Endodermal cell (in vitro differentiated cells): ENCODE data around the gene ZNF750. TPM values are rescaled to one million over a fixed set of nuclear protein-coding genes. Genes with fewer than 3 reads are reported as not detected.

Experiments
- DNase-seq: peaks from one replicate; pipeline ENCODE4 v3.0.0-alpha.2; 2017
- H3K27ac ChIP-seq: 2 replicates; pipeline ENCODE4 v1.5.1; 2013; ENCODE audit warnings: mild to moderate bottlenecking, low read depth, low read length, moderate library complexity
- H3K27me3 ChIP-seq: 2 replicates; pipeline ENCODE4 v1.6.1; 2013; ENCODE audit warnings: mild to moderate bottlenecking, low read length, moderate library complexity; ENCODE audit not compliant: insufficient read depth, control insufficient read depth, poor library complexity, severe bottlenecking
- H3K36me3 ChIP-seq: 2 replicates; pipeline ENCODE4 v1.7.0; 2013; ENCODE audit warnings: mild to moderate bottlenecking, low read length, moderate library complexity; ENCODE audit not compliant: control insufficient read depth, insufficient read depth
- H3K4me1 ChIP-seq: one replicate; pipeline ENCODE4 v1.7.0; 2013; ENCODE audit warnings: low read length; ENCODE audit not compliant: control insufficient read depth, insufficient read depth
- H3K4me3 ChIP-seq: 2 replicates; pipeline ENCODE4 v1.5.1; 2013; ENCODE audit warnings: mild to moderate bottlenecking, low read length, moderate library complexity
- H3K9ac ChIP-seq: 2 replicates; pipeline ENCODE4 v1.6.1; 2013; ENCODE audit warnings: mild to moderate bottlenecking, low read length, moderate library complexity; ENCODE audit not compliant: poor library complexity, severe bottlenecking; ENCODE audit errors: extremely low read depth
- H3K9me3 ChIP-seq: 2 replicates; pipeline ENCODE4 v1.6.1; 2013; ENCODE audit warnings: mild to moderate bottlenecking, low read length, moderate library complexity; ENCODE audit not compliant: control insufficient read depth
- H3K27ac Mint-ChIP-seq: 2 replicates; pipeline ENCODE4 v1.8.0; 2020; ENCODE audit warnings: mixed read lengths
- H3K27me3 Mint-ChIP-seq: 2 replicates; pipeline ENCODE4 v1.8.0; 2021; ENCODE audit warnings: mild to moderate bottlenecking, mixed read lengths; ENCODE audit not compliant: insufficient read depth
- H3K36me3 Mint-ChIP-seq: 2 replicates; pipeline ENCODE4 v1.8.0; 2020; ENCODE audit warnings: low read depth, mixed read lengths
- H3K4me1 Mint-ChIP-seq: 2 replicates; pipeline ENCODE4 v1.8.0; 2020; ENCODE audit warnings: mixed read lengths
- H3K4me3 Mint-ChIP-seq: 2 replicates; pipeline ENCODE4 v1.8.0; 2020; ENCODE audit warnings: mild to moderate bottlenecking, moderate library complexity, mixed read lengths
- H3K9me3 Mint-ChIP-seq: 2 replicates; pipeline ENCODE4 v1.8.0; 2020; ENCODE audit warnings: mild to moderate bottlenecking, mixed read lengths
- WGBS, 2 experiments: methylation state at CpG; one replicate each; pipeline versions ENCODE4 v1.1.5 to v1.1.7; 2013; ENCODE audit warnings: missing lambda C conversion rate in 2 of 2, mixed read lengths in 1 of 2; ENCODE audit not compliant: insufficient coverage in 1 of 2, insufficient read length in 1 of 2; 5-methylcytosine and 5-hydroxymethylcytosine counted together
- total RNA-seq, 2 donors: library from RNA; stranded (reverse); fragmentation: NEBNext Ultra II Directional in 1 of 2; extraction: Animal tissue kit (Norgen Biotek cat#: 25700) in 1 of 2; gene quantifications; 2 replicates in 1 of 2; 3 replicates in 1 of 2; pipeline ENCODE4 v1.2.1, GENCODE V29; 2021
- TF ChIP-seq, protein P1 (sequence below): fragments of 200-600 bp; sonication (generic); conservative IDR thresholded peaks from 2 replicates; pipeline ENCODE4 v1.5.0; 2021; ENCODE audit warnings: antibody characterized with exemption, mild to moderate bottlenecking

The ZNF750 gene
- total RNA-seq, 2 donors from 2014 or later = not detected

DNA sequence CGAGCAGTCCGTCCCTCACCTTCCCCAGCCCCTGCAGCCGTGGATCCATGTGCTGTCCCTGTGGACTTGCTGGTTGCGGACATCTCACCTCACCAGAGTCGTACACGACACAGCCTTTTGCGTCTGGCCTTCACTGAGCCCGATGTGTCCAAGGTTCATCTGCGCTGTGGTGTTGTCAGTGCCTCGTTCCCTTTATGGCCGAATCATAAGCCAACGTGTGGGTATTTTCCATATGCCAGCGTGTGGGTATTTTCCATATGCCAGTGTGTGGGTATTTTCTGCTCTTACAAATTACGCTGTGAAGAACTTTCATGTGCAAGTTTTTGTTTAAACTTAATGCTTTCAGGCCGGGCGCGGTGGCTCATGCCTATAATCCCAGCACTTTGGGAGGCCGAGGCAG is 56.3 kb downstream of the ZNF750 start:
- peaks cover 25% of the 10 kb centered on the region for H3K36me3 ChIP-seq
- no peaks in the 10 kb centered on the region for H3K4me1 ChIP-seq
- TF ChIP-seq, protein P1, sequence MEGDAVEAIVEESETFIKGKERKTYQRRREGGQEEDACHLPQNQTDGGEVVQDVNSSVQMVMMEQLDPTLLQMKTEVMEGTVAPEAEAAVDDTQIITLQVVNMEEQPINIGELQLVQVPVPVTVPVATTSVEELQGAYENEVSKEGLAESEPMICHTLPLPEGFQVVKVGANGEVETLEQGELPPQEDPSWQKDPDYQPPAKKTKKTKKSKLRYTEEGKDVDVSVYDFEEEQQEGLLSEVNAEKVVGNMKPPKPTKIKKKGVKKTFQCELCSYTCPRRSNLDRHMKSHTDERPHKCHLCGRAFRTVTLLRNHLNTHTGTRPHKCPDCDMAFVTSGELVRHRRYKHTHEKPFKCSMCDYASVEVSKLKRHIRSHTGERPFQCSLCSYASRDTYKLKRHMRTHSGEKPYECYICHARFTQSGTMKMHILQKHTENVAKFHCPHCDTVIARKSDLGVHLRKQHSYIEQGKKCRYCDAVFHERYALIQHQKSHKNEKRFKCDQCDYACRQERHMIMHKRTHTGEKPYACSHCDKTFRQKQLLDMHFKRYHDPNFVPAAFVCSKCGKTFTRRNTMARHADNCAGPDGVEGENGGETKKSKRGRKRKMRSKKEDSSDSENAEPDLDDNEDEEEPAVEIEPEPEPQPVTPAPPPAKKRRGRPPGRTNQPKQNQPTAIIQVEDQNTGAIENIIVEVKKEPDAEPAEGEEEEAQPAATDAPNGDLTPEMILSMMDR = no peak
- Mint-ChIP-seq H3K27ac (no peak overlapping the region), H3K27me3 (no peaks in the 10 kb centered on the region), H3K9me3 (no peaks in the 10 kb centered on the region), H3K4me3 (no peak overlapping the region), H3K36me3 (peaks cover 22% of the 10 kb centered on the region), H3K4me1 (no peaks in the 10 kb centered on the region)
- H3K4me3 ChIP-seq = no peak overlapping the region
- 93 to 95% methylated on average over 18 of the region's 18 CpGs for WGBS, 2 experiments
- no peak overlapping the region for H3K27ac ChIP-seq
- no peak for DNase-seq
- no peaks in the 10 kb centered on the region for H3K27me3 ChIP-seq
- no peaks in the 10 kb centered on the region for H3K9me3 ChIP-seq
- no peak overlapping the region for H3K9ac ChIP-seq

DNA sequence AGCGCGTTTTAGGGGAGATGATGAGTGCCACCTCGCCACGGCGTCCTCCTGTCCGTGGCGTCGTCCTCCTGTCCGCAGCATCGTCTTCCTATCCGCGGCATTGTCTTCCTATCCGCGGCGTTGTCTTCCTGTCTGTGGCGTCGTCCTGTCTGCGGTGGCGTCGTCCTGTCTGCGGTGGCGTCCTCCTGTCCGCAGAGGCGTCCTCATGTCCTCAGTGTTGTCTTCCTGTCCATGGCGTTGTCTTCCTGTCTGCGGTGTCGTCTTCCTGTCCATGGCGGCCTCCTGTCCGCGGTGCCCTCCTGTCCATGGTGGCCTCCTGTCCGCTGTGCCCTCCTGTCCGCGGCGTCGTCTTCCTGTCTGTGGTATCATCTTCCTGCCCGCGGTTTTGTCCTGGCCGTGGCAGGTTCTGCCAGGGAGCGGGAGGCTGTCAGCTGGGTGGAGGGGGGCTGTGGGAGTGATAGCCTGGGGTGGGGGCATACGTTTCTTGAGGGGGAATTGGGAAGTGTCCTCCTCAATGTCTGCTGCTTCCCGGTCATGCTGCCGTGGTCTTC is 57.1 kb downstream of the ZNF750 start:
- WGBS, 2 experiments = 94 to 99% methylated on average over 32 to 42 of the region's 42 CpGs
- Mint-ChIP-seq H3K4me1 (no peaks in the 10 kb centered on the region), H3K9me3 (no peaks in the 10 kb centered on the region), H3K27me3 (no peaks in the 10 kb centered on the region), H3K36me3 (peaks cover 25% of the 10 kb centered on the region), H3K4me3 (no peak overlapping the region), H3K27ac (no peak overlapping the region)
- no peaks in the 10 kb centered on the region for H3K9me3 ChIP-seq
- no peak overlapping the region for H3K4me3 ChIP-seq
- H3K27me3 ChIP-seq = no peaks in the 10 kb centered on the region
- no peak for DNase-seq
- TF ChIP-seq, protein P1 = no peak
- no peak overlapping the region for H3K9ac ChIP-seq
- no peaks in the 10 kb centered on the region for H3K4me1 ChIP-seq
- peaks cover 25% of the 10 kb centered on the region for H3K36me3 ChIP-seq
- no peak overlapping the region for H3K27ac ChIP-seq

DNA sequence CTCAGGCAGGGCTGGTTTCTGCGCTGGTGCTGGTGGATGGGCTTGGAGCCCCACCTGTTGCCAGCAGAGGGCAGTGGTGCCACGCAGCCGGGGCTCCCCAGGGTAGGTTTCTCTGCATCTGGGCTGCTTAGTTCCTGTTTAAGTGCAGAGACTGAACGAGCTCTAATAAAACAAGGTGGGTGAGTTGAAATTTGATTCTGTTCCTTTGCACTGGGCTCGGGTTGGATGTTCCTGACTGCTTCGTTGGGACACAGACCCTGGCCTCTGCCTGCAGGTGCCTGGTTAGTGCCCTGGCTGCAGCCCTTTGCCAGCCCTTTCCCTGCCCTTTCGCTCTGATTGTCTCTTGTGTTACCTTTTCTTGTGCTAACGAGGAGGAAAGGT is 57.9 kb downstream of the ZNF750 start:
- no peak overlapping the region for H3K27ac ChIP-seq
- Mint-ChIP-seq H3K27ac (no peak overlapping the region), H3K4me1 (no peaks in the 10 kb centered on the region), H3K9me3 (peaks cover 6% of the 10 kb centered on the region), H3K4me3 (no peak overlapping the region), H3K27me3 (no peaks in the 10 kb centered on the region), H3K36me3 (peaks cover 32% of the 10 kb centered on the region)
- no peaks in the 10 kb centered on the region for H3K4me1 ChIP-seq
- H3K9ac ChIP-seq = no peak overlapping the region
- DNase-seq = peak; percentile 96
- no peaks in the 10 kb centered on the region for H3K27me3 ChIP-seq
- H3K4me3 ChIP-seq = no peak overlapping the region
- TF ChIP-seq, protein P1 = peak; percentile 96
- WGBS, 2 experiments = 63 to 71% methylated on average over 4 to 8 of the region's 8 CpGs
- H3K9me3 ChIP-seq = no peaks in the 10 kb centered on the region
- H3K36me3 ChIP-seq = peaks cover 33% of the 10 kb centered on the region
